ENCODE results near the gene CDX1. TPM values are rescaled to one million over a fixed set of nuclear protein-coding genes. Genes with fewer than 3 reads are reported as not detected.
"Not testable (repeated sequence)": the region's sequence is repeated elsewhere in the genome, so short reads cannot be mapped to it uniquely, and the experiment has no call there.

The CDX1 gene
- total RNA-seq, 1 donor from 2014 or later = not detected

DNA sequence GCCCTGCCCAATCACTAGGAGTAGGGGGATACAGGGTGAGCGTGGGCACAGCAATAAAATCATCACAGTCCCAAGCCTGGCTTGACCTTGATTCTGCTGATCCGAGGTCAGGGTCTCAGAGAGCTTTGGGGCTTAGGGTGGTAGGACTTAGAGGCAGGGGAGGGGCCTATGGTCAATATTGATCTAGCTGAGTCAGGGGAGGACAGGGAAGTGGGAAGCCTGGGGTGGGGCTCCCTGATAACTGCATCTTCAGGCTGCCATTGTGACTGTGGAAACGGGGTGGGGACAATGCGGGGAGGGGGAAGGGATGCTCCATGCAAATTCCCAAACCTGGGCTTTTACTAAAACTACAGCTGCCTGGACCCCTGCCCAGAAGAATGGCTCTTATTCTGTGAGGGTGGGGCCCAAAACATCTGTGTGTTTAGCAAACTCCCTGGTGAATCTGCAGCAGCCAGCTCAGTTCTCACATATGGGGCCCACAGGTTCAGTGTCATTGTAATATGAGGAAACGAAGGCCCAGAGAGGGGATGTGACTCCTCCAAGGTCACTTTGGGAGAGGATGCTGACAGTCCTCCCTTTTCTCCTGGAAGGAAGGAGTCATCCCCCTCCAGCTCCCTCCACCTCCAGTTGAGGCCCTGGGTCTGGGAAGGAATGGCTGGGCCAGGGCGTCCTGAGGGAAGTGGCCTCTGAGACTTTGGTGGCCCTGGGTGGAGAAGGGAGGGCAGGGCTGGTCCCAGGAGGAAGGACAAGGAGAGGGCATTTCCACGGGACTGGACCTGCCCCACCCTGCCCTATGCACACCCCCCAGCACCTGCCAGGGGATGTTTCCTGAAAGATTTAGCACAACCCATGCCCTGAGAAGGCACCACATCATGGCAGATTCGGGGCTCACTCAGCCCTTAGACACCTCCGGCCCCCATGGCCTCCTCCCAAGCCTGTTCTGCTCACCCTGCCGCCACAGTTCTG, 49.7 kb downstream of the CDX1 start:
- ATAC-seq (no peak), DNase-seq (no peak)
- intact Hi-C loops (cut with micrococcal nuclease) = loop anchor here (5.0 kb wide), 1 partner anchor 54 kb away; no protein-coding TSS in a partner anchor

DNA sequence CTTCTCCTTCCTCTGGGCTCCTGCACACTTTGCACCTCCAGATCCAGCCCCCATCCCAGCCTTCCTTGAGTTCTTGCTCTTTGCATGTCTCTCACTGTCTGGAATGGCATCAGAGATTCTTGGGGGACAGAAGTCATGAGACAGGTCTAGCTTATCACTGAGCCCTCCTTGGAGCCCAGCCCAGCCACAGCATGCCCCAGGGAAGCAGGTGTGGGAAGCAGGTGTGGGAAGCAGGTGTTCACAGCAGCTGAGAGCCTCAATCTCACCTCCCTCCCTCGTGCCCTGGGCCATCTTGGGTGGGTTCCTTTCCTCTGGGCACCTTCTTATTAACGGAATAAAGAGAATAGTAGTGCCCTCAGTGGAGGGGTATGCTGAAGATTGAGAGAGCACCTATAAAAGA, 50.5 kb downstream of the CDX1 start:
- no peak for ATAC-seq
- intact Hi-C loops (cut with micrococcal nuclease) = loop anchor here (5.0 kb wide), 1 partner anchor 55 kb away; no protein-coding TSS in a partner anchor

DNA sequence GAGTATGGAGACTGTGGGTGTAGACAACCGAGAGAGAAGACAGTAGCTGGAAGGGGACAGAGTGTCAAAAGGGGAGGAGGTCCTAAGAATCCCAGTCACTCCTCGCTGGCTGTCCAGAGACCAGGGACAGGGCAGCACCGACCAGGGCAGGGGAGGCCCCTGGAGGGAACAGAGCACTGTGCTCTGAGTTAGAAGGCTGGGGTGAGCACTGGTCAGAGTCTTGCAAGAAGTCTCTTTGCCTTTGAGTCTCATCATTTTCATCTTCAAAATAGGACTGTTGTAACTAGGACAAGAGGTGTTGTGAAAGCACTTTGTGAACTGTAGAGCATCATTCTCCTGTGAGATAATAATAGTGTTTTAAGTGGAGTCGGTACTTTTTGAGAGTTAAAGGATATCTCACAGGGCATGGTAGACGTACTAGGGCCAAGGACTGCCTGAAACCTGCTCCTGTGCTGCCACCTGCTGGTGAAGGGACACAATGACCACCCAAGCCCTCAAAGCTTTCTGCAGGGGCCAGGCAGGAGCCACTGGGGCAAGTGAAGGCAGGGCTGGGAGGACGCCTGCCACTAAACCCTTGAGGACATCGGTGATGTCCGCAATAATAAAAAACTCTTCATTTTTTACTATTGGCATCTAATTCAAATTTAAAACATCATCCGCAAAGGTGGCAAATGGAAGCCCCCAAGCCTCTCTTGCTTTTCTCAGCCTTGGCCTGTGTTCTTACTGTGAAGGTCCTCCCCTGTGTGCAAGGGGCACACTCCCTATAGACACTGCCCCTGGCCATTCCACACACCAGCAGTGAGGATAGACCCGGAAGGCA, 51.5 kb downstream of the CDX1 start:
- ATAC-seq = peak; percentile 86
- peak; percentile 85 for DNase-seq
- intact Hi-C loops (cut with micrococcal nuclease) = loop anchor here (5.0 kb wide), 1 partner anchor 56 kb away; no protein-coding TSS in a partner anchor

More for the DNA sequence above, 50.5 kb downstream of the CDX1 start:
- DNase-seq = no peak

DNA sequence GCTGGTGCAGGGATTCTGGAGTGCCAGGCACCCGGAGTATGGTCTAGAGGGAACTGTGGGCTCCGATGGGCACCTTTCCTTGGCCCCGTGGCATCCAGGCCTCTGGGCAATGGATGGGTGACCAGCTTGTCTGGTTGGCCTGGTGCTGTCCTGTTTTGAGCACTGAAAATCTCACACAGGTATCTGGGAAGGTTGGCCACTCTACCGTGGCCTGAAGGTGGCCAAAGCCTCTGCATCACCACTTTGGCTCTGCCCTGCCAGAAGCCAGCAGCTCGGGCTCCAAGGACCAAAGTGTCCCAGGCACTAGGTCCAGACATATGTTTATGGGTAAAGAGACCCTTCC, 52.1 kb downstream of the CDX1 start:
- intact Hi-C loops (cut with micrococcal nuclease) = loop anchor here (5.0 kb wide), 1 partner anchor 56 kb away; no protein-coding TSS in a partner anchor
- no peak for DNase-seq
- ATAC-seq = no peak

DNA sequence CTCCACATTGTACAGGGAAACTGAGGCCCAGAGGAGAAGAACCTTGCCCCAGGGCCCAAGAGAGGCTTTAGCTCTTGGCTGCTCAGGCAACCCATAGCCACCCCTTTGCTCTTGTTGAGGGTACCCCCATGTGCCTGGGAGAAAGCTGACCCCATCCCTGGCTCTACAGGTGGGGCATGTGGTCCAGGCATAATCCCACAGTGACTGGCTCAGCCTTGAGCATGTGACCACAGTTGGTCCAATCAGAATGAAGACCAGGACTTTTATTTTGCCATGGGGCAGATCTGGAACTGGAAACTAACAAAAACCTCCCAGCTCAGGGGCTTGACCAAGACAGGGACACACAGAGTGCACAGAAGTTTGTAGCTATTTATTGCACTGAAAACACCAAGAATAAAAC, 52.6 kb downstream of the CDX1 start:
- intact Hi-C loops (cut with micrococcal nuclease) = loop anchor here (5.0 kb wide), 1 partner anchor 57 kb away; no protein-coding TSS in a partner anchor
- DNase-seq (no peak), ATAC-seq (no peak)

DNA sequence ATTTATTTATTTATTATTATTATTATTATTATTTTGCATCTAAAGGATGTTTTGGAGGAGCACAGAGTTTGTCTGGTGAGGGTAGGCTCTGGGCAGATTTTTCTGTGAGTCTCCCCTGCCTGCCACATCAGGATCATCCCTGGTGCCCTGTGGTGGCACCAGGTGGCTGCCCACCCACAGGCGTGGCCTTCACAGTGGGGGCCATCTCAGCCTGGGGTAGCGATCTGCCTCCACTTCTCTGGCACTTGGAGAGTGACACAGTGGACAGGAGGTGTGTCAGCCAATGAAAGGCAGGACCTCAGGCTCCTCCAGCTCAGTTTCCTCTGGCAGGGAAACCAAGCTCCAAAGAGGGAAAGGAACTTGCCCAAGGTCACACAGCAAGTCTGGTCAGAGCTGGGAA, 53.3 kb downstream of the CDX1 start:
- intact Hi-C loops (cut with micrococcal nuclease) = loop anchor here (5.0 kb wide), 1 partner anchor 58 kb away; no protein-coding TSS in a partner anchor
- no peak for DNase-seq
- ATAC-seq = no peak

DNA sequence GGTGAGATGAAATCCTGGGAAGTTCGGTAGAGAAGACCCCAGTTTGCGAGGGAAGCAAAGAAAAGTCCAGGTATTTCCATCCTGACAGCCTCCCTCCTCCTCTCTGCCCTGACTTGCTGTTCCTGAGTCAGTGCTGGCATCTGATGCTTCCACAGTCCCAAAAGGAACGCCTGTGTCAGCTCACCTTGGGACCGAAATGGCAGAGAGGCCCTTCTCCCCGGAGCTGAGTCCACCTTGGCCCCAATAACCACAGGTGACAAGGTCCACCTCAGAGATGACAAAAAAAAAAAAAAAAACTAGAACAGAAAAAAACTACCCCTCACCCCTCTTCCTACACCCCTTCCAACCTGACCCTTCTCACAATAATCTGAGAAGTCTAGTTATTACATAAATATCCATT, 54.9 kb downstream of the CDX1 start:
- ATAC-seq (no peak), DNase-seq (no peak)
- intact Hi-C loops (cut with micrococcal nuclease) = no loop called here

DNA sequence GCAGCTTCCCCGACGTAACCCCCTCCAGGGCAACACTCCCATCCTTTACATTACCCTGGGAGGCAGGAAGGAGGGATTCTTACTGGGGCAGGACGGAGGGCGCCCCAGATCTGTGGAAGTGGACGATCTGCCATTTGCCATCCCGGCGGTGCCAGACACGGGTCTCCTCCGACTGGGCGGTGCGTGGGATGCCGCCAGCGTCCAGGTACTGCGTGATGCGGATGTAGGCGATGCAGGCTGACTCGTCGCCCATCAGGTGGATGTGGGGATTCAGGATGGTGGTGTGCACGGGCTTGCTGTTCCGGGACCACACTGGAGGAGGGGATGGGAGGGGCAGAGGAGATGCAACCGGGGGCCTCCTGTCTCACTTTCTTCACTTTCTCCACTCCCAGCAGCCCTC, 56.3 kb downstream of the CDX1 start:
- intact Hi-C loops (cut with micrococcal nuclease) = no loop called here
- no peak for ATAC-seq
- DNase-seq = no peak

DNA sequence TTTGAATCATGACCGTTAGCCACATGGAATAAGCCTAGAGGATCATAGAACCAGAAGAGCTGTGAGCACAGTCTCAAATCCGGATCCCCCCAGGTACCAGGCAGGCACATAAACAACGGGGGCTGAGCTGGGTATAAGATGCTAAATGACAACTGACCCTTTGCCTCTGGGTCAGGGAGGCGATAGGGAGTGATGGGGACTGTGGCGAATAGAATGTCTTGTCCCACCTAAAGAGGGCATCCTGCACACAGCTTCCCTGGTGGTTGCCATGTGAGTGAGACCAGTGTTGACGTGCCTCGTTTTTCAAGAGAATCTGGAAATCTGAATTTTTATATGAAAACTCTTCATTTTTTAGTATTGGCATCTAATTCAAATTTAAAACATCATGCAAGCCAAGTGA, 56.9 kb downstream of the CDX1 start:
- intact Hi-C loops (cut with micrococcal nuclease) = no loop called here
- DNase-seq (no peak), ATAC-seq (no peak)

DNA sequence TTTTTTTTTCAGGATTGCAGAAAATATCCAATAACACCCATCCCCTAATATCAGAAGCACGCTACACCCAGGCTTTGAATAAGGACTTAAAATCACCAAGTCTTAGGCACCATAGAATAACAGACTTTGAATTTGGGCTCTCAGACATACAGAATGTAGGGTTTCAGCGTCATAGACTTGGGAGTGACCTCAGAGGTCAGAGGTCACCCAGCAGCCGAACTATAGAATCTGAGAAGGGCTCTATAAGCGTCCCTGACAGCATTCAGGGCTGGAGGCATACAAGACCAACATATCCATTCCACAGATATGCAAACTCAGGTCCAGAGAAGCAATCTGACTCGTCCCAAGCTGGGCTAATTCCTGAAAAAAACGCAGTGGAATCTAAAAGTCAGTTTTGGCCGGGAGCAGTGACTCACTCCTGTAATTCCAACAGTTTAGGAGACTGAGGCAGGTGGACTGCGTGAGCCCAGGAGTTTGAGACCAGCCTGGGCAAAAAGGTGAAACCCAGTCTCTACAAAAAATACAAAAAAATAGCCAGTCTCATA, 58.0 kb downstream of the CDX1 start:
- no peak for DNase-seq
- intact Hi-C loops (cut with micrococcal nuclease) = no loop called here
- no peak for ATAC-seq

DNA sequence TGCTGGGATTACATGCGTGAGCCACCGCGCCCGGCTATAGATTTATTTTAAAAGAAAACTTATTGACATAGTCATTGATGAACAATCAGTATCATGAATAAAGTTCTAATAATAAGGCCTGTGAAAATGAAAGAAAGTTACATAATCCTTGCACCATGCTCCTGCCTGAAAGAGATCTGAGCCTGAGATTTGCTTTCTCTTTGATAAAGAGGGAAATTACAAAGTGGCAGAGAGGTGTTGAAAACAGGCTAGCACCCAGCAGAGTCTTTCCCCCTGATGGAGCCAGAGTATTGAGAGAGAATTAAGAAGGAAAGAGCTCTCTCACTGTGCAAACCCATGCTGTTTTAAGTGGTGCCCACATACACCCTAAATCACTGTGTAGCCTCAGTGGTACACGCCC, 60.5 kb downstream of the CDX1 start:
- ATAC-seq = no peak
- intact Hi-C loops (cut with micrococcal nuclease) = no loop called here
- DNase-seq = no peak

DNA sequence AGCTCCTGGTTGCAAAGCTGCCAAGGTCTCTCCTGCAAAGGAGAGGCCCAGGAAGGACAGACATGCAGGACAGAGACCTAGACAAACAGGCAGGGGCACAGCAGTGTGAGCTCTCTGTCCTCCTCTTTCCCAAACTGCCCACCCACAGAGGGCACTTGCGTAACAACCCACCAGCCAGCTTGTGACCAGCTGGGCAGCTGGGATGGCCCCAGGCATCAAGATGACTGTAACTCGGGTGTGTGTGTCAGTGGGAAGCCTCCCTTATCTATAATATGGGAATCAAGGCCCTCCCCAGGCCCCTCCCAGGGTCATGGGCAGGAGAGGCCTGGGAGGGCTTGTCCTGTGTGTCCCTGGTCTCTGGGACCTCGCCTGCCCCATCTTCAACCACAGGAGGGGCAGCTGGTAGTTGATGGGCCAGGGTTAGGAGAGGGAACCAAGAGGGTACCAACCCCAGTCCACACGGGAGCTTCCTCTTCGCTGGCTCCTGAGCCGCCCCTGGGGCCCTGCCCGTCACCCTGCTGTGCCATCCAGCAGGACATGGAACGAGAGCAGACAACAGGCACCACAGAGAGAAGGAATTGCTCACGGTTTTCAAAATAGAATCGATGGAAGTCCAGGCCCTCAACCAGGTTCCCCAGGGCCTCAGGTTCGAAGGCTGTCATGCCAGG, 61.2 kb downstream of the CDX1 start:
- ATAC-seq (no peak), DNase-seq (no peak)
- intact Hi-C loops (cut with micrococcal nuclease) = no loop called here

DNA sequence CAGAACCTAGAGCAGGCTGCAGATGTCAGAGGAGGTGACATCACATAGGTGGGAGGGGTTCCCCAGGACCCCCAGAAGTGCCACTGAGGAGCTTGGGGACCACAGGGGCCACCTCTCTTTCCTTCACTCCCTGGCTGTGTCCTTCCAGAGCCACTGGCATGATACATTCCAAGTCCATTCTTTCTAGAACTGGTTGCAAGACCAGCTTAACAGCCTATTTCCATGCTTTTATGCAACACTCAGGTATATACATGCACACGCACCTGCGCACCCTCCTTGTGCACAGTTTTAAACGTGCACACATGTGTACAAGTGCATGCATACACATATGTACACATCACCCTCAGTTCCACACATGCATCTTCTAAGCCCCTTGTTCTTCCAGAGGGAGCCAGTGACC, 63.0 kb downstream of the CDX1 start:
- DNase-seq (no peak), ATAC-seq (no peak)
- intact Hi-C loops (cut with micrococcal nuclease) = no loop called here

DNA sequence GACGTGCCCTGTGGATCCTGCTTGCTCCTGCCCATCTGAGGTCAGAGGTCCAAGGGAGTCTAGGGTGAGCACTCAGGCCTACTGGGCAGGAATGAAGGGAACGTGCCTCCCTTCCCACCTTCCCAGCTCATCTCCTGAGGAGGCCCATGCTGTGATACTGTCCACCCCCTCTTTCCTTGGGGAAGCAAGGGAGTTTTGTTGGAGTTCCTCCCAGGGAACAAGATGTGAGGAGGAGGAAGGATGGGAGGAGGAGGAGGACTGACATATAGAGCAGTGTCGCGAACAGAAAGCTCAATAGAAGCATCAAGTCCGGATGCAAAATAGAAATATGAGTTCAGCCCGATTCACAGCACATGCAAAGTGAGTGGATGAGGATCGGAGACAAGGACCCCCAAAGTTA, 64.3 kb downstream of the CDX1 start:
- DNase-seq (no peak), ATAC-seq (no peak)
- intact Hi-C loops (cut with micrococcal nuclease) = no loop called here

DNA sequence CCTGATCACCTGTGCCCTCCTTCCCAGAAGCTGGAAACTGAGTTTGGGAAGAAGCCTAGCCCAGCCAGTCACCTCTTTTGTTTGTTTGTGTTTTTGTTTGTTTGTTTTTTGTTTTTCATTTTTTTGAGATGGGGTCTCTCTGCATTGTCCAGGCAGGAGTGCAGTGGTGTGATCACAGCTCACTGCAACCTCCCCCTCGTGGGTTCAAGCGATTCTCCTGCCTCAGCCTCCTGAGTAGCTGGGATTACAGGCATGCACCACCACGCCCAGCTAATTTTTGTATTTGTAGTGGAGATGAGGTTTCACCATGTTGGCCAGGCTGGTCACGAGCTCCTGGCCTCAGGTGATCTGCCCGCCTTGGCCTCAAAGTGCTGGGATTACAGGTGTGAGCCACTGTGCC, 67.1 kb downstream of the CDX1 start:
- intact Hi-C loops (cut with micrococcal nuclease); ATAC-seq: not testable (repeated sequence)

More for the DNA sequence above, 67.1 kb downstream of the CDX1 start:
- not testable (repeated sequence) for DNase-seq

Data from left ventricle myocardium superior (tissue), 1 donor.